Left forelimb (tissue), 1 donor: ENCODE results near the gene CASQ2.

ENCODE experiments used
- DNase-seq: peaks from one replicate; pipeline ENCODE4 v3.0.0-alpha.2; 2018; ENCODE audit warnings: low spot score

Gene CASQ2

DNA sequence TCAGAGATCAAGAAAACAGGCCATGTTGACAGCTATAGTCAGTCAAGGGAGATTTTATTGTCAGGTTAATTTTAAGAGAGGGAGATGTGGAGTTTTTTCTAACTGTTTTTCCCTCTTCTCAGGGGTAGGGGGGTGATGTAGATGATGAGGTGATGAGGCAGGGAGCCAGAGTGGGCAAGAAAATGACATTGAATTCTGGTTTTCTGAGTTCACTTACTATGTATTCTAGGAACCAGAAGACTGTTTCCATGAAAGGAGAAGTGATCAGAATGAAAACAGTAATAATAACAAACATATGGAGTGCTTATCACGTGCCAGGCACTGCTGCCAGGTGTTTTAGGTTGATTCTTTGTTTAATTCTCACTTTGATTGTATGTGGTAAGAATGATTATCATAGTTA is 40.2 kb downstream of the CASQ2 start:
- no peak for DNase-seq

DNA sequence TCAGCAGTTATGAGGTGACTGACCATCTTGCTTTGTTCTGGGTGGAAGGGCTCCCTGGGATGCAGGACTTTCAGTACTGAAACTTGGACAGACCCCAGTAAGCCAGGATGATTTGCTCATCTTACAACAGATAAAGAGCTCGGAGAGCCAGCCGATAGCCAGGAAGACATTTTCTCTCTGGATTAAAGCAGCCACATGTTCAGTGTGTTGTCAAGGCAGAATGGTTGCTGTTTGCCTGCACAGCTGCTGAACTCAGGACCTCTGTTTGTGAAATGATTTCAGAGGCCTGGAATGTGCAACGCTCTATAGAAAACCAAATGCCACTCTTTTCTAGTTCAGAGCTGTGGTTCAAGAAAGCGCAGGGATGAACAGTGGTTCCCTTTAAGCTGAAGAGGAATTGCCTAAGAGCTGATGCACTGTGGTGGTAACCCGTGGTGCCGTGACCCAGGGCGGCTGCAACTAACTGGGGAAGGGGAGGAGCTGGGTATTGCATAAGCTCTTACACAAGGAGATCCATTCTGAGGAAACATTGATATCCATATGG is 40.7 kb downstream of the CASQ2 start:
- DNase-seq, result no peak

DNA sequence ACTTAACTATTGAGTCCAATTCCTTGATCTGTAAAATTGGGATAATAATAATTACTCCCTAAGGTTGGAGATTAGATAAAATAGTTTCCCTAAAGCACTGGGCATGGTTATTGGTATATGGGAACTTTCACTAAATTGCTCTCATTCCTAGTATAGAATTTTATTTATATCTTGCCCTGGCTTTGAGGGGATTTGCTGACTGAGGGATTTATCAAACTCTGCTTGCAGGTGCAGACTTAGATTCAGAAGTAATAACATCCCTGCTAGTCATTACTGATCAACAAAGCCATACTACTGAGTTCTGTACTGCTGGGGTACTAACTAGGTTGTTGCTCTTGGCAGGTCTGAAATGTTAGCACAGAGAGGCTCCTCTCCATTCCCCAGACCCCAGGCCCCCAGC is 41.9 kb downstream of the CASQ2 start:
- DNase-seq, result no peak

DNA sequence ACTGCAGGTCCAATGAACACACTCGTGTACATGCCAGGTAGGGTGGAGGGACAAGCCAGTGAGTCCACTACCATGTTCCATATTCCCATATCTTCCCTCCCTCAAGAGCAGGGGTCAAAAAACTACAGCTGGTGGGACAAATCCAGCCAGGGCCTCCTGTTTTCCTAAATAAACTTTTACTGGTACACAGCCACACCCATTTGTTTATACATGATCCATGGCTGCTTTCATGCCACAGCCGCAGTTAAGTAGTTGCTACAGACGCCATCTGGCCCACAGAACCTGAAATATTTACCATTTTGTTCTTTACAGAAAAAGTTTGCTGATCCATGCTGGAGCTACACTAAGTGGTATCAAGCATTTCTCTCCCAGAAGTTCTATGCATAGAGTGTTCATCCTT is 42.4 kb downstream of the CASQ2 start:
- DNase-seq, result no peak

DNA sequence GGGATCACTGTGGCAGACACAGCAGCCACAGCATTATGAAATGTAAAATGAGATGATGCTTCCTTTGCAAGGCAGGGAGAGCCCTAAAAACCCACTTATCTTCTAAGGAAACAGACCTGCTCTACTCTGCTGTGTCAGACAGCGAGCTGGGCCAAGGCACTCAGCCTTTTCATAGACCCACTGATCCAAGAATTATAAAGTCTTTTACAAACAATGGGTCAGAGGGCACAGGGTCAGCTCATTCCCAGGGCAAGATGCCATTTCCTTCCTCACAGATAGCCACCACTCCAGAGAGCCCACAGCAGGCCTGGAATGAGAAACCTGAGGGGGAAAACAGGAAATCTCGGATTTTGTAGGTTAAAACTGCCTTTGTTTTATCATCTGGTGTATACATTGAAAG is 42.9 kb downstream of the CASQ2 start:
- DNase-seq, result no peak

DNA sequence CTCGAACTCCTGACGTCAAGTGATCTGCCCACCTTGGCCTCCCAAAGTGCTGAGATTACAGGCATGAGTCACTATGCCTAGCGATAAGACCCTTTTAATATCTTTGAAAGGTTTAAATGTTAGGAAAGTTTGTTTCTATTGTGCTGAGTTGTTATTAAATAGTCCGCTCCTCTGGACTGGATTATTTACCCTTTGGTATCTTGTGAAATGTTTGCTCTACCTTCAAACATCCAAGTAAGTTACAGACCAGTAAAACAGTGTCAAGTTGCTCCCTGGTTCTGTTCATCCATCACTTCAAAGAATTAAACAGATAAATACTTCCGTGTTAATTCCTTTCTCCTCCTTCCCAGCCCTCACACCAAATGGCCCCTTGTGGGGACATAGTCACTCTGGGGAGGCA is 44.8 kb downstream of the CASQ2 start:
- DNase-seq, result no peak

DNA sequence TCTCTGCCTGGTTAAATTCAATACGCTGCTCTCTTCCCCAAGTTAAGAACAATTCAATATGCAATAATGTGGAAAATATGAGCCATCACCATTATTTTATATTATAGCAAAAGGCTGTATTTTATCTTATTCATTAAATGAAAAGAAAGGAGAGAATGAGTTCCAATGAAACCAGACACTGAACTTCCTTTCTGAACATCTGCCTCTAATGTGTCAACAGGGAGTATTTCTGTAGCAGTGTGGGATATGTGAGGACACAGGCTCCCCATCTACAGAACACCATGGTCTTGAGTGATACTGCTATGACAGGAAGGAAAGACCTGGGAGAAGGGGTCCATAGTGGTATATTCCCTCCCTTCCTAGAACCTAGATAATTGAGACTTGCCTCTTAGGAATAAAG is 46.3 kb downstream of the CASQ2 start:
- DNase-seq, result no peak

DNA sequence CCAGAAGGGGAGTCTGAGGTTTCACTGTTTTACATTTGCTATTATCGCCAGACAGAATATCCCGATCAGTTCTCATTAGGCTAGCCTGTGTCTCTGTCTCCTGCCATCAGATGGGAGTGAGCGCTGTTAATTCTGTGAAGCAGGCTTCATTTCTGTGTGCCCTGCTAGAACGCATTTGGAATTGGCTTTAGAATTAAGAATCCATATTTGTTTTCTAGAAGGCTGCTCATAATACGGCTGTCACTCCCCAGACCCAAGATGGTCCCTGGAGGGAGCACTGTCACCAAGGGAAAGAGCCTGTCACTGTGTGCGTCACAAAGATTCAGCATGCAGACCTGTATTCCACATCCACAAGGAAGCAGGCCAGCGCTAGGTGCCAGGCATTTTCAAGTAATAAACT is 49.2 kb downstream of the CASQ2 start:
- DNase-seq, result no peak

DNA sequence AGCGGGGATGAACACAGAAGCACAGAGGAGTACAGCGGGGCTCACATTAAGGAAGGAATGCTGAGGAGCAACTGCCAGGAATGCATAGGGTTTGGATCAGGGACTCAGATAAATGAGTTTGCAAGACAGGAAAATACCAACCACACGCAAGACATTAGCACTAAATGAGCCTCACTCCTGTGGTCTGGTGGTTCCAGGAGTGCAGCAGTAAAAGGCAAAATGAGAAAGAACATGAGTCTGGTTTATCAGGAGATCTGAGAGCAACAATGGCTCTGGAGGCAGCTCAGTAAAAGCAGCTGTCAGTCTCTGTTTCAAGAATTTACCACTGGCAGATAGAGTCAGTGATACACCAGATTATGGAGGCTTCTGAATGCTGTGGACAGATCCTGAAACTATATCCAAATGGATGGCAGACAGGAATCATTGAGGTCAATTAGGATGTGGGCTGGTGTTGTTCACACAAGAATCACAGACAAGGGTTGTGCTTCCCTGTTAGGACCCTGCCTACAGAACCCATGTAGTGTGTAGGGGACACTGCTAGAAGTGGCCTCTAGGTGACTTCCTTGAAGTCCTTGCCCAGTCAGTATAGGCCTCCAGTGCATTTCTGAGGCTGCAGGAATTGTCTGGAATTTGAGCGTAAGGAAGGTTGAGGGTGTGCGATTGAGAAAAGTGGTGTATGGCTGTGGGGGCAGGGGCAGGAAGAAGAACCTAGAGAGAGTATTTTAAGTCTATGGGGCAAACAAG is 50.3 kb downstream of the CASQ2 start:
- no peak for DNase-seq

DNA sequence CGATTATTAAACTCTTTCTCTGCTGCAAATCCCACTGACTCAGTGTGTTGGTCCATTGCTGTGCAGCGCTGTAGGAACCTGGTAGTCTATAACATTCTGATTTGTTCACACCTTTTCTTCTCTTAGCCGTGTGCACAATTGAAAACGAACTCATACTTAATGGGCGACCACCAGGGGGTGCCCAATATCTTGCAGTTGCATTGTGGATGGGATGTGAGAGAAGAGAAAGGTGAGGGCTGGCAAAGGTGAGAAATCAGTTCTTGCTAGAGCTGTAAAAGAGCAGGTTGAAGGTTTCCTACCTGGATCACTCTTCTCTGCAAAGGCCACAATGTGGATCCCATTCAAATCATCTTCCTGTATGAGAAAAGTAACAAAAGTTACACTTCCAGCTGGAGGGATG is 51.0 kb downstream of the CASQ2 start:
- DNase-seq, result no peak

DNA sequence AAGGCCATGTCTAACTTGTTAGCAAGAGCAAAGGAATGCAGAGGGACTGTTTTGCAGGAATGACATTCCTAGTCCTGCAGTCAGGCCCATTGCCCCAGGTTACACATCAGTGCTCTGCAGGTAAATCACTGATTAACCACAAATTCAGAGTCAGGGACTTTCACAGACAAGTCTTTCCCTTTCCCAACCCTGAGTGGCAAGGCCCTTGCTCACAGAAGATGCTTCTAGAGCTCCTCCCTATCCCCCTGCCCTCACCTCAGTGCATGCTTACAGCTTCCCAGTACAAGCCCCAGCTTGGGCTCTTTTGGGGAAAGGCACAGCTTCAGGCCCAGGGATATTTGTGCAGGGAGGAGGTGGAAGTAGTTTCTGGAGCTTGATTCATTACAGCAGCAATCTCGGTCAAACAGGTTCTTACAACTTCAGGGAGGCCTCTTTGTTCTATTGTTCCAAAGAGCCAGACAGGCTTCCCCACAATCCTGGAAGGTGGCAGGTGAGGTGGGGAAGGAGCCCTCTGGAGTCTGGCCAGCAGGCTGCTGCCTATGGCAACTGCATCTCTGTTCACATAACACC is 53.9 kb downstream of the CASQ2 start:
- DNase-seq, result no peak

DNA sequence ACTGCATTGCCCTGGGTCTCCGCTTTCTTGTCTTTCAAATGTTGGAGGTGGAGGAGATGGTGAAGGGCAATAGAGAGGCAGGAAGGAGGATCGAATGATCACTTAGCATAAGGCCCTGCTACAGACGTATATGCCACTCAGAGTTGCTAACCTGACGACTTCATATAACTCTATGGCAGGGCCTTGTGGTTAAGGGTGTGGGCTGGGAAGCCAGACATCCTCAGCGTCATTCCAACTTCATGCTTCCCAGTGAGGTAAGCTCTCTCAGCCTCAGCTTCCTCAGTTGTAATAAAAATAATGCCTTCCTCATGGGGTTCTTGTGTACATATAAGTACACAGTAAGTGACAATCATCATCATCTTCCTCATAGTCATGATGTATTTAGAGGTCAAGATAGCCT is 54.6 kb downstream of the CASQ2 start:
- no peak for DNase-seq

DNA sequence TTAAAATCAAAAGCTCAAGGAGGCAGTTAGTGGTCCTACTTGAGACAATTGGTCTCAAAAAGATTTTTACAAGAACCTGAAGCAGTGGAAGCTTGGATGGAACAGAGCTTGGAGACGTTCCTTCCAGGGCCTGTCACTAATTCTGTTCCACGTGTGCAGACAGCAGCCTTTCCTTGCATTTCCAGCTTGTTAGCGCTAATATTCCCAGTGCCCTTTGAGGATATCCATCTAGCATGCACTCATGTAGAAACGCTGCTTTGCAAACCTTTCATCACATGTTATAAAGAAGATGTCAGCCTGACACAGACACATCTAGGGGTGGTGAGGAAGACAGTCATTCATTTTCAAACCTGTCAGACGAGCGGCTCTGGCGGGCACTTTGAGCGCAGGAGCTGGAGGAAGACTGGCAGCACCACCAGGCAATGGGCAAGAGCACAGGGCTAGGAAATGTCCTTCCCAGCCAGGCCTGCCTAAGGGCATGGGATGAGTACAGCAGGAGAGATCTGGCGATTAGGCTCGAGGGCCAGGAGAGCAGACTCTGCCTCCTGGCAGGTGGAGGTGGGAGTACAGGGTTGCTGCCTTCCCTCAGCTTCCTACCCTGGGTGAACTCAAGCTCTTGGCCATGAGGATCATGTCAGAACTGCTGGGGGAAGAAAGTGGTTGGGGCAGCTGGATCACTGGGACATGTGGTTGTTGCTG is 55.5 kb downstream of the CASQ2 start:
- no peak for DNase-seq

DNA sequence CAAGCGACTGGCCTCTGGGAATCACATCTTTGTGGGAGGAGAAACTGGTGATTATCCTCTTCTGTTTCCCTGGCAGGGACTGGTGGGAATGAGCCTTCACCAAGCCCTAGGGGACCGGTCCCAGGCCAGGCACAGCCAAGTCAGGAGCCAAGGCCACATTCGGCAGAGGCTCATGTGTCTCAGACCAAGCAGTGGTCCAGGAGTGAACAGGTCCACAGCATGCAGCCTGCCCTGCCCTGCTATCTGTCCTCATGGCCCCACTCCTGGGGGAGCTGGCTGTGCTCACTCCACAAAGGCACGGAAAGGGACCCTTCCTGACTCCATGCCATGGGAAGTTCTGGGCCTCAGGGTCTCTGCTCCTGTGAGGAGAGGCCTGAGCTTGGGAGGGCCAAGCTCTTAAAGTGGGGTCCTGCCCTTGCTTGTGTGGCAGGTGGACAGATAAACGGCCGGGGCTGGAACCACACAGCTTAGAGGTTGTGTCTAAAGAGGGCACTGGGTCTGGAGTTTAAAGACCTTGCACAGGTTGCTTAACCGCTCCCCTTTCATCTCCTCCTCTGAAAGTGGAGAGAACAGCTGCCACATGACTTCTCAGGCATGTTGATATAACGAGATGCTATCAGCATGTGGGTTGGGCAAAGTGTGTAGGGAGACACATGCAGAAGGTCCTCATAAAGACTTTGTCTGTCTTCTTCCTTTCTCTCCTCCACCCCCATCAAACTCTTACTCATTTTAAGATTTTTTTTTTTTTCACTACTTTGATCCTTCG is 57.5 kb downstream of the CASQ2 start:
- DNase-seq, result no peak

DNA sequence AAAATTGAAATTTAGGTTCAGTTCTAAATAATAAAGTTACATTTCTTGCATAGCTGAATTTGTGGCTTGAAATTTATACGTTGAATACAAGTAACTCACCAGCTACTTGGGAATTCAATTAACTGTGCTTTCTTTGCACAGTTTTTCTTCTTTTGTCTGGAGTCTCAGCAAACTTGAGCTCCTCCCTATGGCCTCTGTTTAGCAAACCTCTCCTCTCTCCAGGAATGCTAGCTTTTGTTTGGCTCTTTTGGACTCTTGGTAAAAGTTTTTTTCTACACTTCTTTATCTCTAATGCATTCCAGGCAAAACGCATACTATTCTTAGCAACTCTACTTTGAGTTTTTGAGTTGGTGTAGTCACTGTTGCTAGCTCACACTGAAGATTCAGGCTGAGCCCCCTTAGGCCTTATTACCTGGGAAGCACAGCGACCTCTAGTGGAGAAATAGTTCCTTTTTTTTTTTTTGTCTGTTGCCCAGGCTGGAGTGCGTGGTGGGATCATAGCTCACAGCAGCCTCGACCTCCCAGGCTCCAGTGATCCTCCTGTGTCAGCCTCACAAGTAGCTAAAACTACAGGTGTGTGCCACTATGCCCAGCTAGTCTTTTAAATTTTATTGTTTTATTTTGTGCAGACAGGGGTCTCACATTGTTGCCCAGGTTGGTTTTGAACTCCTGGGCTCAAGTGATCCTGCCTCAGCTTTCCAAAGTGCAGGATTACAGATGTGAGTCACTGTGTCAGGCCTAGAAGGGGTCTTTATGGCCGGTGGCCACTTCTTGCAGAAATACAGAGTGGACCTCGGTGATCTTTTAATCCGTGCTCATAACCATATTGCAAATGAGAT is 61.7 kb downstream of the CASQ2 start:
- DNase-seq, result no peak

DNA sequence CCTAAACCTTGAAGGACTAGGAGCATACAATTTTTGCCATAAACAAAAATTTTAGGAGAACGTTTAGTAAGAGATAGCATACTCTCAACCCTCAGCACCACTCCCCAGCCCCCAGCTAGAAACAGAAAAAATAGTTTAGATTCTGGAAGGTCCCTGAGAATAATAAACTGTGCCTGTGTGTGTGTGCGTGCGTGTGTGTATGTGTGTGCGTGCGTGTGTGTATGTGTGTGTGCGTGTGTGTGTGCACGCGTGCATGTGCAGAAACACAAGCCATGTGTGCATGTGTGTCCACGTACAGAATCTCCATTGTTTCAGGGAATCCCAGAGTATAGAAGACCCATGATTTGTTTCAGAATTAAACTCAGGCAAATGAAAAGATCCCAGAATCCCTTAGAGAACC is 62.6 kb downstream of the CASQ2 start:
- no peak for DNase-seq

DNA sequence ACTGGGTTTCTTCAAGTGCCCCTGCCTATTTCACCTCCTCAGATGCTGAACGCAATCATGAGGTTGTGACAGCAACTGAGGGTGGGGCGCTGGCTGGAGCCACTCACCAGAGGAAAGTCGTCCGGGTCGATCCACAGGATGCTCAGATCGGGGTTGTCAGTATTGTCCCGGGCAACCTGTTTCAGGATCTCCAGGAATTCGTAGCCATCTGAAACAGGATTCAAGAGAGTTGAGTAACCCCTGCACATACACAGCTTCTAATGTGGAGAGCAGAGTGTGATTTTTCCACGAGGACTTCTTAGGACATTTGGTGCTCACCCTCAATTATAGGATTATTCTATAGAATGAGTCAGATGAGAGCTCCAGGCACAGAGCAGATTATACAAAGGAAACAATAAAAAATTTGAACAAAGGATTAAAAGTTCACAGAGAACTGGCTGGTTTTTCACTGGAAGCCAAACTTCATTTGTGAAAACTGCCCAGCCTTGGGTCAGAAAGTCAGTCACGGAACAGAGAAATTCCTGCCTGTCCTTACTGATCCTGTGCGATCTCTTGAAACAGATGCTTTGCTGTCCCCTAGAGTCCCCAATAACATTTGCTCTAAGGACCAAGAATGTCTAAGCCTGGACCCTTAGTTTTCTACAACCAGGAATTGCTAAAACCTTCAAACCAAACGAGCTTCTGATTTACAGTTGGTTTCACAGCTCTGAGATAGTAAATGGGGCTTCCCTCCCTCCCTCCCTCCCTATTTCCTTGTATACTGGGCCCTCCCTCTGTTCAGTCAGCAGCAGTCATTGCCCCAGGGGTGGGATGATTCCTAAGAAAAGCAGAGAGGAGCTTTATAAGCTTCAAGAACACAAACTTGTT is 63.2 kb downstream of the CASQ2 start:
- DNase-seq, result no peak

DNA sequence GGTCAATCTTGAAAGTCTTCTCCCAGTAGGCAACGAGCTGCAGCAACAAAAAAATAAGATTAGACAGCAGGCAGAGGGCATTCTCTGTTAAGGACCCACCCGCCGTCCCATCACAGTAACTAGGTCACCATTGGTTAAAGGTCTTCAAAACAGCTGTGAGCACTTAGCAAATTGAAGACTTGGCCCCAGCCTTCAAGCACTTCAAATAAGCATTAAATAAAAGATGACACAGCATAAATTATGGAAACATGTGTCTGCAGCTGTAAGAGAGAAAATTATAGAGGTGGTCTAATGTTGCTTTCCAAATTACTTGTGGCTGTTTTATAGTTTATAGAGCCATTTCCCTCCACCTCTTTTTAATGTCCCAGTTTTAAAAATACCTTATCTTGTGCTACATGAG is 65.6 kb downstream of the CASQ2 start:
- DNase-seq, result no peak

DNA sequence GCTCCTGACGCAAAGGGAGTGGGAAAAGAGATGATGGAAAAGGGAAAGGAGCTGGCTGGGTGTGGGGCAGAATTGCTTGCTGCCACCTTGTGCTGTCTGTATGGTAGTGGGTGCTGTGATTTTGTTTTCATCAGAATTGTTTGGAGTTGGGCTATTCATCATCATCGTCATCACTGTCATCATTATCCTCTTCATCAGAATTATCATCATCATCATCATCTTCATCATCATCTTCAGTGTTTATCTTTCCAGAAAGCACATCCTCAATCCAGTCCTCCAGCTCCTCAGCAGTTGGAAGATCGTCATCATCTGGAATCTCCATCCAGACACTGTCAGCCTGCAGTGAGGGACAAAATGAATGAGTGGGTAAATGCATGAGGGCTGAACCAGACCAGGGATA is 67.4 kb downstream of the CASQ2 start:
- no peak for DNase-seq

DNA sequence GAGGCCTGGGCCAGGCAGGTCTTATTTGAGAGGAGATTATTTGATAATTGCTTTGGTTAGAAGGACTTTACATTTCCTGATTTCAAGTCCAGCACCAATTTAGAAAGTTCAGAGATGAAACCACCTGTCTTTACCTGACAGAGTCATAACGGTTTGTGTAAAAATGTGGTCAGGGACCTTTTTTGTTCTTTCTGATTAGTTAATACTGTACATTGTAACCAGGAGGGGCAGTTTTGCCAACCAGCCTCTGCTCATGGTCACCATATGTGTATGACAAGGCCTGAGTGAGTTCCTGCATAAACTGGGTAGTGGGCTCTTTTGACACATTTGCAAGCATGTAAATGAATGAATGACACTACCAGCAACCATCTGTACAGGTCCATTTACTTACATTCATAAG is 70.9 kb downstream of the CASQ2 start:
- no peak for DNase-seq

DNA sequence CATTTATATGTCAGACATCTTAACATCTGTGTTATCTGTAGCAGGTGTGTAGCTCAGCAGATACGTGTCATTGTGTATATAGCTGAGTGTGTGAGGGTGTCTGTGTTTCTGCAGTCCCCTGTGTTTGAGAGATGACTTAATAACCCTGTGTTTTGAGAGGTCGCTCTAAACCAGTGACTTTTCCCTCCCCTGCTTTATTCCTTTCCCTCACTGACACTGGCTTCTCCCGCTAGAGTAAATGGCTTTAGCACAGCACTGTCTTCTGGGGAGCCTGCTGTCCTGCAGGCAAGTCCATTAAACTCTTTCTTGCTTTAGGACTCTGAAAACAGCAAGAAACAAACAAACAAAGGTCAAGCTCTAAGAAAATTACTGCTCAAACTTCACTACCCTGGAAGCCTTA is 73.7 kb downstream of the CASQ2 start:
- DNase-seq, result no peak
